HG02759 (cell line): ENCODE results near the gene PKN1.

Experiments used
- ATAC-seq: cut with Tn5 transposase; IDR thresholded peaks from one replicate; pipeline ENCODE4 v1.9.1; 2021; ENCODE audit warnings: mild to moderate bottlenecking, moderate library complexity; ENCODE audit not compliant: unreplicated experiment

The PKN1 gene

DNA sequence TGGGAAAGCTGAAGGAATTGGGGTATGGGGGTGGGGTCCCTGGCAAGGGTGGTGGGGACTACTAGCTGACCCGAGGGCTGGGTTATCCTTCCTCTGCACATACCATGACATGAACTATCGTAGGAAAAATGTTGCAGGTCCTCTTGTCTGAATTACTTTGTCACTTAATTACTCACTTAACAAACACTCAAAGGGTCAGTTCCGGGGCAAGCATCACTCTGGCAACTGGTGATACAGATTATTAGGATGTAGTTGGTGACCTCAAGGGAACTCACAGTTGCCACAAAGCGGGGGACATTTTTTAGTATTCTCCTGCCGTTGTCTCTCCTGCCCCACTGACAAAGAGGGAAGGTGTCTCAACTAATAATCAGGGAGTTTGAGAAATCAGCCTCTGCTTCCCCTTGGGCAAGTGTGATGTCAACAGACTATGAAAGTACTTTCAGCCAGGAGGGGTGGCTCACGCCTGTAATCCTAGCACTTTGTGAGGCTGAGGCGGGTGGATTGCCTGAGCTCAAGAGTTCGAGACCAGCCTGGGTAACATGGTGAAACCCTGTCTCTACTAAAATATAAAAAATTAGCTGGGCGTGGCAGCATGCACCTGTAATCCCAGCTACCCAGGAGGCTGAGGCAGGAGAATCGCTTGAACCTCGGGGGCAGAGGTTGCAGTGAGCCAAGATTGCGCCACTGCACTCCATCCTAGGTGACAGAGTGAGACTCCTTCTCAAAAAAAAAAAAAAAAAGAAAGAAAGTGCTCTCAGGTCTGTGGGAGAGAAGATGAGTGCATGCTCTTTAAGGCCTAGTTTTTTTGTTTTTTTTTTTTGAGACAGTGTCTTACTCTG, 74.8 kb downstream of the PKN1 start:
- no peak for ATAC-seq

DNA sequence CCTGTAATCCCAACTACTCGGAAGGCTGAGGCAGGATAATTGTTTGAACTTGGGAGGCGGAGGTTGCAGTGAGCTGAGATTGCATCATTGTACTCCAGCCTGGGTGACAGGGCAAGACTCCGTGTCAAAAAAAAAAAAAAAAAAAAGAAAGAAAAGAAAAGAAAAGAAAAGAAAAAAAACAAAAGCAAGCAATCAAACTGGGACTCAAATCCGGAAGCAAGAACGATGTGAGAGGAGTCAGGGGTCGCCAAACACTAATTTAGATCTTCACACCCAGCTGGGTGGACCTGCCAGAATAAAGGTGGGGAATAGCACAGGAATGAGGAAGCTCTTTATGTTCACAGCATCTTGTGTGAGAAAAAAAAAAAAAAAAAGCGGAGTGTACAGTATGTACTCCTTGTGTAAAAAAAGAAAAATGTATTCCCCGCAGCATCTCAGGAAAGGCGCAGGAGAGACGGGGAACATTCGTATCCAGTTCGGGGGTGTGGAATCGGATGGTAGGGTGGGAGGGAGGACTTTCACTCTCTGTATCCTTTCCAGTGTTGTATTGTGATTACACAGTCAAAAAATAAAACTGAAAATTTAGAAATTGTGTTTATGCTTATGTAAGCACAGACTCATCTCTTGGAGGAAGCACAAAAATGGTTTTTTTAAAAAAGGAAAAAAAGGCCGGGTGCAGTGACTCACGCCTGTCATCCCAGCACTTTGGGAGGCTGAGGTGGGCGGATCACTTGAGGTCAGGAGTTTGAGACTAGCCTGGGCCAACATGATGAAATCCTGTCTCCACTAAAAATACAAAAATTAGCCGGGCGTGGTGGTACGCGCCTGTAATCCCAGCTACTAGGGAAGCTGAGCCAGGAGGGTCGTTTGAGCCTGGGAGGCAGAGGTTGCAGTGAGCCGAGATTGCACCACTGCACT, 77.5 kb downstream of the PKN1 start:
- no peak for ATAC-seq

DNA sequence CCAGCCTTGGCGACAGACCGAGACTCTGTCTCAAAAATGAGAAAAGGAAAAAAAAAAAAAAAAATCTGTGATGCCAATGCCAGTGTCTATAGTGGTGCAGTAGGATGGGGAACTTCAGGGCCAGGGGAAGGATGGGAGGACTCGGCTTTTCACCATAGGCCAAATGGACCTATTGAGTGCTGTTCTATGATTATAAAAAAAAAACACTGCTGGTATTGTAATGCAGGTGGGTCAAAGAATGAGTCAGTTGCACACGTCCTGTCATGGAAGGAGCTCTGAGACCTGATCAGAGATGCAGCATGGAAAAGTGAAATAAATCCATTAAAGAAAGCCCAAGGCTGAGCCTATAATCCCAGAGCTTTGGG, 78.1 kb downstream of the PKN1 start:
- no peak for ATAC-seq

DNA sequence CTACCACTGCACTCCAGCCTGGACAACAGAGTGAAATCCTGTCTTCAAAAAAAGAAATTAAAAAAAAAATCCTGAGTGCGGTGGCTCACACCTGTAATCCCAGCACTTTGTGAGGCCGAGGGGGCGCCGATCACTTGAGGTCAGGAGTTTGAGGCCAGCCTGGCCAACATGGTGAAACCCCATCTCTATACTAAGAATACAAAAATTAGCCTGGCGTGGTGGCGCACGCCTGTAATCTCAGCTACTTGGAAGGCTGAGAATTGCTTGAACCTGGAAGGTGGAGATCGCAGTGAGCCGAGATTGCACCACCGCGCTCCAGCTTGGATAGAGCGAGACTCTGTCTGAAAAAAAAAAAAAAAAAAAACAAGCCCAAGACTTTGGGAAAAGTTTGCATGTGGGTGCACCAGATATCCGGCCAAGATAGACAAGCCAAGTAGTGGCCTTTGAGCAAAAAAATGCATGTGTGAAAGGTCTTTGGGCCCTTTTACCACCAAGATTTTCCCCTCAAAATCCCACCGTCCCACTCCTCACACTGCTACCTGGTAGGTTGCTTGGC, 79.4 kb downstream of the PKN1 start:
- no peak for ATAC-seq

DNA sequence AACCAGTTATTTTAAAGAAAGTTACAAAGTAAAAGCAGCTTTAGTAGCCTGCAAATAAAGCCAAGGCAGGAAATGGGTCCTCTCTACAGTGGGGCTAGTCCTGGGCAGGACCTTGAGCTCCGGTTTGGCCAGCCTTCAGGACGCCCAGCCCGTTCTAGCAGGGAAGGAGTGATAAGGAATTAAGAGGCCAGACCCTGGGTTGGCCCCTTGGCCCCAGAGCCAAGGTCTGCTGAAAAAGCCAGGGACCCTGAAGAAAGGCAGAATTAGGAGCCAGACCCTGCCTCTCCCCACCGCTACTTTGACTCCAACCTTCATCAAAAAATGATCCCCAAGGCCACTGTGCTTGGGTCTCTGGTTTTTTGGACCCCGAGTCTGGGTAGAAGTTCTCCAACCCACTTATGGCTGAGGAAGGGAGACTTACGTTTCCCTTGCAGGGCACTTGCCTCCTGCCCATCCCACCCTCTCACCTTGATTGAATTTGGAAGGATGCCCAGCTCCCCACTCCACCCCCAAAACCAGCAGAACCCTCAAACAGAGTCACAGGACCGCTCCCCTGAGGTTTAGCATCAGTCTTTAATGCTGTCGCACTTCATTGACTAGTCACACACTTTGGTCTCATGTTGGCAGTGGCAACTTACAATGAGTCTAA, 81.2 kb downstream of the PKN1 start:
- ATAC-seq = no peak

DNA sequence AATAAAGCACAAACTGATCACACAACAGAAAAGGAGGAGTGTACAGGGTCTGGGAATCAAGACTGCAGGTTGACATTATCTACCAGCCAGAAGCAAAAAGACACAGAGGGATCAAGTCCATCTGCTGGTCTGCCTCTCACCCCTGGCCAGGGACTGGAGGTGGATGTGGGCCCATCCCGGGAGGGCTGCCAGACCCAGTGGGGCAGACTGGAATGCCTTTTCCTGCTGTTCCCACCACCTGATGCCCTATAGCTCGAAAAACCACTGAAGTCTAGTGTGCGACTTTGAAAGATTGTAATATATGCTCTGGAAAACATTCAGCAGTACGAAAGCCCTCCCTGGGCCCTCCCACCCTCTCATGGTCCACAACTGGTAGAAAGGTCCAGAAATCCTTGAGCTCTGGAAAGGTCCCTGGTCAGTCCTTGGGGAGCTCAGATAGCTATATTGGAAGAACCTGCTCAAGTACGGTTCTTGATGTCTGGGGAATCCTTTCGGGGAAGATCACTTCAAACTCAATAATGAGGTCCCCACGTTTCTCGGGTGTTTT, 82.5 kb downstream of the PKN1 start:
- ATAC-seq = no peak

DNA sequence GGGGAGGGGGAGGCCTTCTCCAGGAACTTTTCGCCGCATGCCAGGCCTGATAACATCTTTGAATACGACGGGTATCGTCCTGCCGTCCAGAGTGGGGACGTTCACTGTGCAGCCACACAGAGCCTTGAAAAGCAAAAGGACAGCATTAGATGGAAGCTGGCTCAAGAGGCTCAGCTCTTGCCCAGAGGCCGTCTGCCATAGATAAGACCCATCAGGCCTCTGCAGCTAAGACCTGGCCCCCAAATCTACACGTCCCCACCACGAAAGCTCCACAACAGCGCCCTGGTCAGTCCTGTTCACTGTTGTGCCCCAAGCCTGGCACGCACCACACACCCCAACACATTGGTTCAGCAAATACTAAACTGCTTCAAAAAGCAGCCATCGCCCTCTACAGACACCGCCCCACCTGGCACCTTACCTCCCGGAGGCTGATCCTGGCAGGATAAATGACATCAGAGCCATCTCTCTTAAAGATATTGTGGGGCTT, 83.0 kb downstream of the PKN1 start:
- ATAC-seq = no peak

DNA sequence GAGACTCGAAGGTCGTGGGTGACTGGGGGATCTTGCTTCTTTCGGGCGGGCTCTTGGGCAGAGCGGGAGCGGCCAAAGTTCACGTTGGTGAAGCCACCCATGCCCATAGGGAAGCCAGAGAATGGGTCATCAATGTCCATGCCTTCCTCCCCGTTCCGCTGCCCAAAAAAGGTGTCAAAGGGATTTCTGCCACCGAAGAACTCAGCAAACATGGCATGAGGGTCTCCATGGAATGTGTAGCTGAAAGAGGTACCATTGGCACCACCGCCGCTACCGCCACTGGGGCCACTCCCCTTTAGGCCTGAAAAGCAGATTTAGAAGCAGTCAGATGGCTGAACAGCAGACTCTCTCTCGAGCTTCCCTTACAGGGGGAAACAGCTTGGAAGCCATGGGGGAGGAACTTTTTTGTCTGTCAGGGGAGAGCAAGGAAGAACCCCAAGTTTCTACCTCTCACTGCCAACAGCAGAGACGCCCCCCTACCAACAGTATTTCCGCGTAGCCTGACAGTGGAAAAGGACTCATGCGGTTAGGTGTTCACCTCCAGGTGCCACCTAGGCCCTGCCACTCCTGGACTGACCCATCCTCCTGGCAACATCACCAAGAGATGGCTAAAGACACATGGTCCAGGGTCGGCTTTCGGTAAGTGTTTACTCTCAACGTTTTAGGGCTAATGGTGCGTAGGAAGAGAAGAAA, 83.8 kb downstream of the PKN1 start:
- ATAC-seq = no peak

DNA sequence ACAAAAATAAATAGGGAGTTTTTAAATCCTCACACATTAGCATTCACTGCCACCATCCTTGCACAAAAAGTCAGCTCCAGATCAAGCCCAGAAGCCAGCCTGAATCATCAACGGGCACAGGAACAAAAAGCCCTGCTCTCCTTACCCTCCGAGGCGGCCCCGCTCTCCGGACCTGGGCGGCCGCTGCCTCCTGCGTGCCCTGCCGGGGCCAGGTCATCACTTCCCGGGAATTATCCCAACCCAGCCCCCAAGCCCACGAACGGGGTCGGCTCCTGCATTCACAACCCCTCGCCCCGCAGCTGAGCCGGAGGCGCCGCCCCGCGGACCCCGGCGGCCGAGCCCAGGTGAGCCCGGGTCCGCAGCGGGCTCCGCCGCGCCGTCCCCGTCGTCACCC, 84.3 kb downstream of the PKN1 start:
- no peak for ATAC-seq

DNA sequence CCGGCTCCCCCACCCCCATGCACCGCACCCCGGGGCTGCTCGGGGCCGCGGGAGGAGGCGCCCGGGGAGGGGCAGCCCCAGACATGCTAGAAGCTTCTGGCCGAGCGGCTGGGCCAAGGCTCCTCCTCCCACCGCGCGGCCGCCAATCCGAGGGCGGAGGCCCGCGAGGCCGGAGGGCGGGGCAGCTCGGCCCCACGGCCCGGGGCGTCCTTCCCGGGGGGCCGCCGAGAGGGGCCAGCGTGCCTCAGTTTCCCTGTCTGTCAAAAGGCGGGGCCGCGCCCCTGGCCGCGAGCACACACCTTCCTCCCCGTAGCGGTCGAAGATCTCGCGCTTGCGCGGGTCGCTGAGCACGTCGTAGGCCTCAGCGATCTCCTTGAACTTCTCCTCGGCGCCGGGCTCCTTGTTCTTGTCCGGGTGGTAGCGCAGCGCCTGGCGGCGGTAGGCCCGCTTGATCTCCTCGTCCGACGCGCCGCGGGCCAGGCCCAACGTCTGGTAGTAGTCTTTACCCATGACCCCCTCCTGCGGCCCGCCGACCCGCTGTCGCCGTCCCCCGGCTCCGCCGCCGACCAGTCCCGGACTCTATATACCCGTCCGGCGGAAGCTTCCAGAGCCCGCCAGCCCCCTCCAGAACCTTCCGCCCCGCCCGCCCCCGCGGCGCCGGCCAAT, 84.9 kb downstream of the PKN1 start, which contains the start of gene DNAJB1:
Gene DNAJB1 (minus strand): TSS at position 558 of the 666 bp plus-strand sequence. CDS start 48 bp downstream, at position 510.
- ATAC-seq = peak; percentile 73

DNA sequence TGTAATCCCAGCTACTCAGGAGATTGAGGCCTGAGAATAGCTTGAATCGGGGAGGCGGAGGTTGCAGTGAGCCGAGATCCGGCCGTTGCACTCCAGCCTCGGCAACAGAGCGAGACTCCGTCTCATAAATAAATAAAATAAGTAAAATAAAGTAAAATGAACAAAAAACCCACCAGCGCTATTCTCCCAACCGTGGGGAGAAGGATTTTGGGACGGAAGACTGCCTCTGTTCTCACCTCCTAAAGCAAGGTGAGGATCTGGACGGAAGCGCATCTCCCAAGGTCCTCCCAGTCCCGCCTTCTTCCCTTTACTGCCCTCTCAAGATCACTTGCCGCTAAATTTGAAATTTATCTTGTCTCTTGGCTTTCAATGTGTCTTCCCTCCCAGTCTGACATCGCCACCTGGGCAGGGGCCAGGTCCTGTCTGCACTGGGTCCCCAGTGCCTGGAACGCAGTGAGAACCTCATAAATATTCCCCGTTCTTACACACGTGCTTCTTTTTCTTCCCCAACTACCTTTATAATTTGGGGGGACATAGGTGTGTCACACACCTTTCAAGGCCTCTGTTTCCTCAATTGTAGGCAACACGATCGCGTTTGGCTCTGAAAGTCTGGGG, 86.2 kb downstream of the PKN1 start:
- ATAC-seq = no peak

DNA sequence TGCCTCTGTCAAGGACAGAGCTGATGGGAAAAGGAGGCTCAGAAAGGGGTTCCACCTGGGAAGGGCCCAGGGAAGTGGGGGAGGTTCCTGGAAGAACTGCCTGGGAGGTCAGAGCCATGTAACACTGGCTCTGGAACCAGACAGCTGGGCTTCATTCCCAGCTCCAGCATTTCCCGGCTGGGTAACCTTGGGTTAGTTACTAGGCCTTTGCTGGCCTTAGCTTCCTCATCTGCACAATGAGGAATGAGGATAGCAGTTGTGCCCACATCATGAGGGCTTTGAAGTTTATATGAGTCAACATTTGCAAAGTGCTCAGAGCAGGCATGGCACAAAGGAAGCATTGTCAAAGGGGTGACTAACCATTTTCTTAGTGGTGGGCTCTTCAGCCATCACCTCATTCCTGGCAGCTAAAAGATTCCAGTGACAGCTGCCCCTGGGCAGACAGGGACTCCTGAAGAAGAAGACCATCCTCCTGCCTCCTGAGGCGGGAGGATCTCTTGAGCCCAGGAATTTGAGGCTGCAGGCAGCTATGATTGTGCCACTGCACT, 86.8 kb downstream of the PKN1 start:
- ATAC-seq = no peak

DNA sequence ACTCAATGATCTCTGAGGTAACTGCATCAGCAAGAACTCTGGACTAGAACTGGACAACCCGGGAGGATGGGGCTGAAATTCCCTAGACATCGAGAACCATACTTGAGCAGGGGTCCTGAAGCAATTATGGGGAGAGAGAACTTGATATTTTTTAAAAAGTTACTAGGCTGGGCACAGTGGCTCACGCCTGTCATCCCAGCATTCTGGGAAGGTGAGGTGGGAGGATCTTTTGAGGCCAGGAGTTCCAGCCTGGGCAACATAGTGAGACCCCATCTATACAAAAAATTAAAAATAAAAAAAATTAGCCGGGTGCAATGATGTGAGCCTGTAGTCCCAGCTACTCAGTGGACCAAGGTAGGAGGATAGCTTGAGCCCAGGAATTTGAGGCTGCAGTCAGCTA, 87.4 kb downstream of the PKN1 start:
- ATAC-seq = no peak
